Endothelial cell of umbilical vein (primary cell): ENCODE results near the gene HSD17B7. TPM values are rescaled to one million over a fixed set of nuclear protein-coding genes. Genes with fewer than 3 reads are reported as not detected.

Experiments used
- BruUV-seq: library from RNA; stranded (reverse); fragments of 400-500 nt; replicated peaks from 2 replicates; lab custom pipeline; 2021; lab: Mats Ljungman, UMichigan
- CTCF ChIA-PET: fragments of 300-600, 350-600 bp; sonication (Branson Sonifier 250); formaldehyde crosslinking; loops from one replicate; lab custom pipeline; 2021; ENCODE audit warnings: antibody characterized with exemption, inconsistent platforms; lab: Charles Lee
- POLR2A ChIA-PET: fragments of 300-600, 350-600 bp; sonication (Branson Sonifier 250); formaldehyde crosslinking; loops from one replicate; lab custom pipeline; 2021; ENCODE audit warnings: antibody characterized with exemption, inconsistent platforms; lab: Charles Lee
- DNase-seq: peaks from one replicate; pipeline ENCODE4 v3.0.0-alpha.2; 2011; ENCODE audit warnings: low read depth, low spot score
- FAIRE-seq: peaks from 2 replicates; lab custom pipeline; 2011; peaks lifted over from hg19 to GRCh38; lab: Jason Lieb, UNC
- H2AFZ ChIP-seq: 2 replicates; pipeline ENCODE4 v1.6.0; 2012; ENCODE audit warnings: low read depth, low read length, control low read depth, inconsistent platforms
- H3K27ac ChIP-seq: 2 replicates; pipeline ENCODE4 v1.5.1; 2011; ENCODE audit warnings: low read depth, mild to moderate bottlenecking, control low read depth, low read length, moderate library complexity; ENCODE audit not compliant: insufficient read depth
- H3K27me3 ChIP-seq, 2 experiments: 2 replicates each; pipeline versions ENCODE4 v1.6.0 to v1.6.1; 2011; ENCODE audit warnings: low read length in 2 of 2, mixed read lengths in 1 of 2; ENCODE audit not compliant: control insufficient read depth in 2 of 2, insufficient read depth in 2 of 2
- H3K36me3 ChIP-seq, 2 experiments: 2 replicates in 1 of 2; 3 replicates in 1 of 2; pipeline ENCODE4 v1.5.1; 2011; ENCODE audit warnings: low read length in 2 of 2, mild to moderate bottlenecking in 1 of 2, moderate library complexity in 1 of 2; ENCODE audit not compliant: control insufficient read depth in 2 of 2, insufficient read depth in 2 of 2; ENCODE audit errors: extremely low read depth in 1 of 2
- H3K4me1 ChIP-seq: 3 replicates; pipeline ENCODE4 v1.5.1; 2011; ENCODE audit warnings: mild to moderate bottlenecking, low read length; ENCODE audit not compliant: control insufficient read depth, insufficient read depth; ENCODE audit errors: extremely low read depth
- H3K4me2 ChIP-seq: 2 replicates; pipeline ENCODE4 v1.6.1; 2011; ENCODE audit warnings: low read length, control low read depth, mixed read lengths; ENCODE audit not compliant: insufficient read depth
- H3K4me3 ChIP-seq, 3 experiments: fragments of 200-600 bp in 1 of 3; sonication (generic), shearing (Covaris generic) in 1 of 3; replicated peaks in 1 of 3; 2 replicates each; pipeline ENCODE4 v1.5.1; 2011 to 2016; ENCODE audit warnings: control low read depth in 3 of 3, low read length in 3 of 3, mild to moderate bottlenecking in 2 of 3, inconsistent platforms in 1 of 3, low read depth in 1 of 3, moderate library complexity in 1 of 3; ENCODE audit not compliant: insufficient read depth in 1 of 3
- H3K79me2 ChIP-seq: 2 replicates; pipeline ENCODE4 v1.6.0; 2012; ENCODE audit warnings: low read length, inconsistent platforms; ENCODE audit not compliant: control insufficient read depth, insufficient read depth
- H3K9ac ChIP-seq: replicated peaks from 2 replicates; pipeline ENCODE3; 2011; ENCODE audit warnings: low read length, control low read depth; ENCODE audit not compliant: insufficient read depth; ENCODE audit errors: extremely low read depth
- H3K9me1 ChIP-seq: replicated peaks from 3 replicates; pipeline ENCODE4 v1.6.0; 2011; ENCODE audit warnings: mild to moderate bottlenecking, low read length; ENCODE audit not compliant: control insufficient read depth, insufficient read depth; ENCODE audit errors: extremely low read depth
- H3K9me3 ChIP-seq: replicated peaks from 2 replicates; pipeline ENCODE4 v1.5.1; 2012; ENCODE audit warnings: low read length, inconsistent platforms; ENCODE audit not compliant: control insufficient read depth, insufficient read depth
- H4K20me1 ChIP-seq: replicated peaks from 2 replicates; pipeline ENCODE3; 2011; ENCODE audit warnings: mild to moderate bottlenecking, low read length; ENCODE audit not compliant: control insufficient read depth, insufficient read depth; ENCODE audit errors: extremely low read depth
- CTCF ChIP-seq, 2 donors: IDR thresholded peaks; 1 replicate in 1 of 2; 2 replicates in 1 of 2; pipeline ENCODE4 v1.5.1; 2011; ENCODE audit warnings: low read length in 2 of 2, mild to moderate bottlenecking in 2 of 2, moderate library complexity in 2 of 2, control low read depth in 1 of 2, inconsistent platforms in 1 of 2, low read depth in 1 of 2; ENCODE audit not compliant: insufficient read depth in 1 of 2; ENCODE audit errors: extremely low read depth in 1 of 2
- EZH2 ChIP-seq: IDR thresholded peaks from 2 replicates; pipeline ENCODE4 v1.6.1; 2012; ENCODE audit warnings: borderline replicate concordance, low read depth, mild to moderate bottlenecking, moderate library complexity, low read length, inconsistent platforms; ENCODE audit not compliant: severe bottlenecking
- FOS ChIP-seq: IDR thresholded peaks from 2 replicates; pipeline ENCODE4 v1.6.1; 2011; ENCODE audit warnings: mild to moderate bottlenecking, low read length, moderate library complexity, borderline replicate concordance; ENCODE audit not compliant: insufficient read depth
- JUN ChIP-seq: IDR thresholded peaks from 2 replicates; pipeline ENCODE4 v1.6.1; 2011; ENCODE audit warnings: borderline replicate concordance, low read depth; ENCODE audit not compliant: insufficient read length, insufficient read depth
- MAX ChIP-seq: IDR thresholded peaks from 2 replicates; pipeline ENCODE4 v1.6.1; 2011; ENCODE audit not compliant: insufficient read depth, insufficient read length
- POLR2AphosphoS5 ChIP-seq: IDR thresholded peaks from 2 replicates; pipeline ENCODE4 v1.6.1; 2012; ENCODE audit warnings: low read depth, mild to moderate bottlenecking, control low read depth, low read length, moderate library complexity; ENCODE audit not compliant: insufficient read depth
- dilution Hi-C: fragments of 300-500 bp; cut with MboI; formaldehyde crosslinking; loops from one replicate; pipeline ENCODE4 v1.15.0; 2019; ENCODE audit warnings: low sequenced_read_pairs; ENCODE audit not compliant: extremely low pct_ligation_motif_present
- intact Hi-C: fragments of 100-400 bp; cut with micrococcal nuclease; formaldehyde crosslinking; loops from one replicate; pipeline ENCODE4 v1.10.0; 2022
- polyA plus RNA-seq, 4 experiments: library from polyadenylated mRNA; depleted of rRNA in 3 of 4; stranded (reverse) in 3 of 4; unstranded in 1 of 4; fragments of >200 nt; gene quantifications; 2 replicates each; pipeline versions ENCODE4 v1.2.1 to v1.2.3, GENCODE V29; 2011 to 2012; ENCODE audit warnings: missing spikeins in 1 of 4
- total RNA-seq: library from RNA; stranded (reverse); gene quantifications from 2 replicates; pipeline ENCODE4 v1.2.3, GENCODE V29; 2021

Gene HSD17B7
- total and polyA plus RNA-seq, 2 donors (not counting 3 experiments of a cell fraction or from before 2014, with no cell fraction given) = 17.7 to 26.6 TPM

GRCh38 chr1:162774007-162774406 lies 16.5 kb upstream of the HSD17B7 start:
- H3K4me3 ChIP-seq = no peak overlapping the region
- CTCF ChIA-PET = interaction anchor here (1.4 kb wide), 1 partner anchor 9 kb away, joined by 3 read pairs; no protein-coding TSS in a partner anchor
- H3K9ac ChIP-seq = no peak overlapping the region
- no peak for DNase-seq
- TF ChIP-seq JUN (no peak), MAX (no peak), POLR2AphosphoS5 (no peak), EZH2 (no peak), CTCF (IDR thresholded peaks at IDR 0.05; ENCODE audit: extremely low read depth in 1 of 2, insufficient read depth in 1 of 2, low read depth in 1 of 2, low read length in 2 of 2) (no peak), FOS (no peak)
- FAIRE-seq = no peak
- no peaks in the 10 kb centered on the region for H3K79me2 ChIP-seq
- dilution Hi-C loops (no loop called here), intact Hi-C loops (no loop called here)
- BruUV-seq = no TSS peak
- no peaks in the 10 kb centered on the region for H3K9me1 ChIP-seq
- no peak overlapping the region for H2AFZ ChIP-seq
- H3K36me3 ChIP-seq = peaks cover 5 to 17% of the 10 kb centered on the region in 2 experiments
- no peaks in the 10 kb centered on the region for H3K9me3 ChIP-seq
- POLR2A ChIA-PET = no interaction called here
- H4K20me1 ChIP-seq = no peaks in the 10 kb centered on the region
- no peak overlapping the region for H3K4me2 ChIP-seq
- no peaks in the 10 kb centered on the region for H3K27me3 ChIP-seq
- H3K4me1 ChIP-seq = no peaks in the 10 kb centered on the region
- no peak overlapping the region for H3K27ac ChIP-seq
